ENCODE measurements around the gene BIN2. TPM values are rescaled to one million over a fixed set of nuclear protein-coding genes. Genes with fewer than 3 reads are reported as not detected.
"Not testable (repeated sequence)": the region's sequence is repeated elsewhere in the genome, so short reads cannot be mapped to it uniquely, and the experiment has no call there.

BIN2 gene
- total and polyA plus RNA-seq, 2 of the 13 experiments (the other 11 are each of a cell fraction or from before 2014, with no cell fraction given) = not detected

- TF ChIP-seq HNF4G (IDR thresholded peaks at IDR 0.05; ENCODE audit: borderline replicate concordance, low read depth, low read length) (peak; percentile 55; the same call in 1 of the 2 replicates), HNF4G (CRISPR knock-in tag; IDR thresholded peaks at IDR 0.05; ENCODE audit: borderline replicate concordance, low read depth) (no peak), HNF1A (IDR thresholded peaks at IDR 0.05; ENCODE audit: low read depth) (no peak), HNF1A (CRISPR knock-in tag; IDR thresholded peaks at IDR 0.05; ENCODE audit: borderline replicate concordance) (no peak), PRMT3 (CRISPR knock-in tag; IDR thresholded peaks at IDR 0.05; ENCODE audit: borderline replicate concordance, low read depth) (no peak)
These were observed 17.5 kb upstream of the BIN2 start (continued) for GRCh38 chr12:51341251-51342007.

- no peak for DNase-seq (ENCODE audit: low spot score)
These were observed 15.8 kb upstream of the BIN2 start for GRCh38 chr12:51339750-51340149.

GRCh38 chr12:51337336-51337735 lies 13.4 kb upstream of the BIN2 start:
- H3K9me3 ChIP-seq (ENCODE audit: low read length); H3K36me3 ChIP-seq (replicated peaks in 1 of 2; ENCODE audit: control insufficient read depth in 1 of 2, insufficient read depth in 2 of 2, low read length in 2 of 2); DNase-seq (ENCODE audit: low spot score); CTCF ChIA-PET (ENCODE audit: low intra/inter-chr PET ratio, low total read pairs); H2AFZ ChIP-seq (ENCODE audit: low read length); H3K27me3 ChIP-seq (ENCODE audit: control insufficient read depth in 1 of 2, insufficient read depth in 2 of 2, low read length in 2 of 2); H3K9ac ChIP-seq (ENCODE audit: insufficient read depth, low read depth, low read length); BruUV-seq (replicated peaks); H3K4me3 ChIP-seq (replicated peaks in 1 of 3; ENCODE audit: insufficient read depth in 1 of 3, low read depth in 2 of 3, low read length in 3 of 3); H4K20me1 ChIP-seq (ENCODE audit: insufficient read depth, low read length); H3K27ac ChIP-seq (ENCODE audit: extremely low read length, insufficient read depth, low read length); FAIRE-seq; ATAC-seq; H3K4me1 ChIP-seq (ENCODE audit: insufficient read depth, low read length); in situ Hi-C loops (cut with HindIII; ENCODE audit: extremely low pct_ligation_motif_present, low pct_unique_long_range_greater_than_20kb); intact Hi-C loops (cut with micrococcal nuclease; ENCODE audit: unreplicated experiment); H3K4me2 ChIP-seq (ENCODE audit: low read depth, low read length); H3K79me2 ChIP-seq (ENCODE audit: insufficient read depth, low read length); POLR2A ChIA-PET: not testable (repeated sequence)

More at GRCh38 chr12:51339750-51340149, 15.8 kb upstream of the BIN2 start:
- Histone ChIP-seq H3K36me3 (replicated peaks in 1 of 2; ENCODE audit: control insufficient read depth in 1 of 2, insufficient read depth in 2 of 2, low read length in 2 of 2) (no peaks in the 10 kb centered on the region), H3K9me3 (ENCODE audit: low read length) (no peaks in the 10 kb centered on the region), H3K4me1 (ENCODE audit: insufficient read depth, low read length) (peaks cover 9% of the 10 kb centered on the region; the same call in 1 of the 2 replicates), H3K27me3 (ENCODE audit: control insufficient read depth in 1 of 2, insufficient read depth in 2 of 2, low read length in 2 of 2) (no peaks in the 10 kb centered on the region), H3K79me2 (ENCODE audit: insufficient read depth, low read length) (no peaks in the 10 kb centered on the region), H3K9ac (ENCODE audit: insufficient read depth, low read depth, low read length) (no peak overlapping the region), H3K4me2 (ENCODE audit: low read depth, low read length) (no peak overlapping the region), H2AFZ (ENCODE audit: low read length) (no peak overlapping the region), H3K4me3 (replicated peaks in 1 of 3; ENCODE audit: insufficient read depth in 1 of 3, low read depth in 2 of 3, low read length in 3 of 3) (no peak overlapping the region), H4K20me1 (ENCODE audit: insufficient read depth, low read length) (no peaks in the 10 kb centered on the region), H3K27ac (ENCODE audit: extremely low read length, insufficient read depth, low read length) (no peak overlapping the region)
- no peak for TF ChIP-seq KMT2B (CRISPR knock-in tag; IDR thresholded peaks at IDR 0.05)
- in situ Hi-C loops (cut with HindIII; ENCODE audit: extremely low pct_ligation_motif_present, low pct_unique_long_range_greater_than_20kb) = loop anchor here (5.0 kb wide), 1 partner anchor 72 kb away; no protein-coding TSS in a partner anchor
- CTCF ChIA-PET (ENCODE audit: low intra/inter-chr PET ratio, low total read pairs) = no interaction called here
- POLR2A ChIA-PET = interaction anchor here (1.3 kb wide), 1 partner anchor 291 kb away, joined by 3 read pairs; no protein-coding TSS in a partner anchor
- BruUV-seq (replicated peaks) = no TSS peak
- 20% methylated on average over 4 of the region's 6 CpGs for WGBS (ENCODE audit: low lambda C conversion rate)
- intact Hi-C loops (cut with micrococcal nuclease; ENCODE audit: unreplicated experiment) = loop anchor here (10.0 kb wide), 1 partner anchor 575 kb away; the partner anchor contains the start of gene ATF1
- FAIRE-seq (no peak), ATAC-seq (peak; percentile 64)

Data from HepG2 (cell line).